ENCODE measurements around the gene CEBPZOS. TPM values are rescaled to one million over a fixed set of nuclear protein-coding genes. Genes with fewer than 3 reads are reported as not detected.
"Not testable (repeated sequence)": the region's sequence is repeated elsewhere in the genome, so short reads cannot be mapped to it uniquely, and the experiment has no call there.

Gene CEBPZOS
- total and polyA plus RNA-seq, 4 donors, result 24.9 to 138 (median 33.1) TPM

GRCh38 chr2:37188570-37188969 is 7.7 kb upstream of the CEBPZOS start, which contains the start of gene SULT6B1:
TSS of gene SULT6B1 (minus strand) at chr2:37188670. CDS start at chr2:37188640, 30 bp downstream.
- Histone ChIP-seq H3K4me3 (ENCODE audit: low read length in 2 of 2) (no peak within 1 kb of the TSS), H3K27me3 (ENCODE audit: control insufficient read depth in 1 of 2, insufficient read depth in 2 of 2, low read length in 1 of 2) (no peaks in the 10 kb centered on the region), H3K27ac (ENCODE audit: low read depth in 1 of 2, low read length in 2 of 2) (no peak within 1 kb of the TSS), H3K36me3 (ENCODE audit: control insufficient read depth in 1 of 2, insufficient read depth in 2 of 2, low read length in 1 of 2) (no peaks in the 10 kb centered on the region), H3K4me1 (ENCODE audit: control insufficient read depth in 1 of 2, insufficient read depth in 2 of 2, low read length in 2 of 2) (no peaks in the 10 kb centered on the region), H3K9me3 (ENCODE audit: control insufficient read depth, low read length) (no peaks in the 10 kb centered on the region)
- ATAC-seq (ENCODE audit: low FRiP score), result no peak
- no peak for DNase-seq
- WGBS, 2 donors, result 94 to 96% methylated on average over 2 of the region's 2 CpGs
- intact Hi-C loops (cut with DNase I), result no loop called here

GRCh38 chr2:37189452-37190153 is 6.7 kb upstream of the CEBPZOS start:
- 78 to 79% methylated on average over 6 of the region's 6 CpGs for WGBS, 2 donors
- no peak for DNase-seq

GRCh38 chr2:37190290-37190689 is 6.0 kb upstream of the CEBPZOS start:
- Histone ChIP-seq H3K36me3 (ENCODE audit: control insufficient read depth in 1 of 2, insufficient read depth in 2 of 2, low read length in 1 of 2) (no peaks in the 10 kb centered on the region), H3K27me3 (ENCODE audit: control insufficient read depth in 1 of 2, insufficient read depth in 2 of 2, low read length in 1 of 2) (no peaks in the 10 kb centered on the region), H3K4me3 (ENCODE audit: low read length in 2 of 2) (no peak overlapping the region), H3K27ac (ENCODE audit: low read depth in 1 of 2, low read length in 2 of 2) (no peak overlapping the region), H3K9me3 (ENCODE audit: control insufficient read depth, low read length) (no peaks in the 10 kb centered on the region), H3K4me1 (ENCODE audit: control insufficient read depth in 1 of 2, insufficient read depth in 2 of 2, low read length in 2 of 2) (no peaks in the 10 kb centered on the region)
- intact Hi-C loops (cut with DNase I), result no loop called here
- DNase-seq (no peak), ATAC-seq (ENCODE audit: low FRiP score) (no peak)
- WGBS, 2 donors, result 83 to 87% methylated on average over 4 of the region's 4 CpGs

More at GRCh38 chr2:37189452-37190153, 6.7 kb upstream of the CEBPZOS start:
- ATAC-seq (ENCODE audit: low FRiP score), result no peak
- H3K36me3 ChIP-seq (ENCODE audit: control insufficient read depth in 1 of 2, insufficient read depth in 2 of 2, low read length in 1 of 2), result no peaks in the 10 kb centered on the region
- intact Hi-C loops (cut with DNase I), result no loop called here
- H3K9me3 ChIP-seq (ENCODE audit: control insufficient read depth, low read length), result no peaks in the 10 kb centered on the region
- H3K27me3 ChIP-seq (ENCODE audit: control insufficient read depth in 1 of 2, insufficient read depth in 2 of 2, low read length in 1 of 2), result no peaks in the 10 kb centered on the region
- H3K4me3 ChIP-seq (ENCODE audit: low read length in 2 of 2), result no peak overlapping the region
- no peak overlapping the region for H3K27ac ChIP-seq (ENCODE audit: low read depth in 1 of 2, low read length in 2 of 2)
- H3K4me1 ChIP-seq (ENCODE audit: control insufficient read depth in 1 of 2, insufficient read depth in 2 of 2, low read length in 2 of 2), result no peaks in the 10 kb centered on the region

- no peak for DNase-seq
- 36 to 38% methylated on average over 4 of the region's 4 CpGs for WGBS, 2 donors
- Histone ChIP-seq H3K4me1 (ENCODE audit: control insufficient read depth in 1 of 2, insufficient read depth in 2 of 2, low read length in 2 of 2) (no peaks in the 10 kb centered on the region), H3K9me3 (ENCODE audit: control insufficient read depth, low read length) (no peaks in the 10 kb centered on the region), H3K36me3 (ENCODE audit: control insufficient read depth in 1 of 2, insufficient read depth in 2 of 2, low read length in 1 of 2) (no peaks in the 10 kb centered on the region), H3K27me3 (ENCODE audit: control insufficient read depth in 1 of 2, insufficient read depth in 2 of 2, low read length in 1 of 2) (no peaks in the 10 kb centered on the region), H3K4me3 (ENCODE audit: low read length in 2 of 2) (no peak overlapping the region), H3K27ac (ENCODE audit: low read depth in 1 of 2, low read length in 2 of 2) (no peak overlapping the region)
- ATAC-seq (ENCODE audit: low FRiP score), result no peak
- intact Hi-C loops (cut with DNase I), result no loop called here
Observed at GRCh38 chr2:37191253-37191652, 5.0 kb upstream of the CEBPZOS start.

GRCh38 chr2:37191747-37192146 is 4.5 kb upstream of the CEBPZOS start:
- no peaks in the 10 kb centered on the region for H3K9me3 ChIP-seq (ENCODE audit: control insufficient read depth, low read length)
- ATAC-seq (ENCODE audit: low FRiP score) (no peak), DNase-seq (no peak)
- no peaks in the 10 kb centered on the region for H3K27me3 ChIP-seq (ENCODE audit: control insufficient read depth in 1 of 2, insufficient read depth in 2 of 2, low read length in 1 of 2)
- H3K36me3 ChIP-seq (ENCODE audit: control insufficient read depth in 1 of 2, insufficient read depth in 2 of 2, low read length in 1 of 2), result no peaks in the 10 kb centered on the region
- intact Hi-C loops (cut with DNase I), result no loop called here
- no peak overlapping the region for H3K27ac ChIP-seq (ENCODE audit: low read depth in 1 of 2, low read length in 2 of 2)
- 75 to 78% methylated on average over 6 of the region's 6 CpGs for WGBS, 2 donors
- H3K4me1 ChIP-seq (ENCODE audit: control insufficient read depth in 1 of 2, insufficient read depth in 2 of 2, low read length in 2 of 2), result no peaks in the 10 kb centered on the region
- no peak overlapping the region for H3K4me3 ChIP-seq (ENCODE audit: low read length in 2 of 2)

GRCh38 chr2:37192551-37192950 is 3.7 kb upstream of the CEBPZOS start:
- no peak overlapping the region for H3K27ac ChIP-seq (ENCODE audit: low read depth in 1 of 2, low read length in 2 of 2)
- ATAC-seq (ENCODE audit: low FRiP score), result no peak
- WGBS, 2 donors, result 82 to 93% methylated on average over 1 of the region's 1 CpG
- intact Hi-C loops (cut with DNase I), result no loop called here
- H3K4me3 ChIP-seq (ENCODE audit: low read length in 2 of 2), result no peak overlapping the region
- no peaks in the 10 kb centered on the region for H3K4me1 ChIP-seq (ENCODE audit: control insufficient read depth in 1 of 2, insufficient read depth in 2 of 2, low read length in 2 of 2)
- DNase-seq, result no peak
- no peaks in the 10 kb centered on the region for H3K9me3 ChIP-seq (ENCODE audit: control insufficient read depth, low read length)
- no peaks in the 10 kb centered on the region for H3K36me3 ChIP-seq (ENCODE audit: control insufficient read depth in 1 of 2, insufficient read depth in 2 of 2, low read length in 1 of 2)
- H3K27me3 ChIP-seq (ENCODE audit: control insufficient read depth in 1 of 2, insufficient read depth in 2 of 2, low read length in 1 of 2), result no peaks in the 10 kb centered on the region

GRCh38 chr2:37195862-37196319 is 405 bp upstream of the CEBPZOS start:
- Histone ChIP-seq H3K4me3 (ENCODE audit: low read length in 2 of 2) (peak overlapping the region; percentile 62 to 74), H3K27ac (ENCODE audit: low read depth in 1 of 2, low read length in 2 of 2) (peak overlapping the region in 1 of 2 donors; percentile 83)
- H3K4me1 ChIP-seq (ENCODE audit: control insufficient read depth in 1 of 2, insufficient read depth in 2 of 2, low read length in 2 of 2); DNase-seq; intact Hi-C loops (cut with DNase I); ATAC-seq (ENCODE audit: low FRiP score); H3K27me3 ChIP-seq (ENCODE audit: control insufficient read depth in 1 of 2, insufficient read depth in 2 of 2, low read length in 1 of 2); H3K36me3 ChIP-seq (ENCODE audit: control insufficient read depth in 1 of 2, insufficient read depth in 2 of 2, low read length in 1 of 2); H3K9me3 ChIP-seq (ENCODE audit: control insufficient read depth, low read length): not testable (repeated sequence)
- WGBS, 2 donors, result 83 to 84% methylated on average over 20 of the region's 20 CpGs

GRCh38 chr2:37198681-37199065 is 2.4 kb downstream of the CEBPZOS start:
- H3K4me1 ChIP-seq (ENCODE audit: control insufficient read depth in 1 of 2, insufficient read depth in 2 of 2, low read length in 2 of 2), result no peaks in the 10 kb centered on the region
- H3K27ac ChIP-seq (ENCODE audit: low read depth in 1 of 2, low read length in 2 of 2), result no peak overlapping the region
- no peaks in the 10 kb centered on the region for H3K9me3 ChIP-seq (ENCODE audit: control insufficient read depth, low read length)
- no peak overlapping the region for H3K4me3 ChIP-seq (ENCODE audit: low read length in 2 of 2)
- peaks cover 0 to 1% of the 10 kb centered on the region in 2 donors for H3K36me3 ChIP-seq (ENCODE audit: control insufficient read depth in 1 of 2, insufficient read depth in 2 of 2, low read length in 1 of 2)
- 83 to 85% methylated on average over 8 of the region's 8 CpGs for WGBS, 2 donors
- no peaks in the 10 kb centered on the region for H3K27me3 ChIP-seq (ENCODE audit: control insufficient read depth in 1 of 2, insufficient read depth in 2 of 2, low read length in 1 of 2)
- intact Hi-C loops (cut with DNase I), result no loop called here
- DNase-seq, result no peak
- no peak for ATAC-seq (ENCODE audit: low FRiP score)

- intact Hi-C loops (cut with DNase I), result no loop called here
- Histone ChIP-seq H3K27me3 (ENCODE audit: control insufficient read depth in 1 of 2, insufficient read depth in 2 of 2, low read length in 1 of 2) (no peaks in the 10 kb centered on the region), H3K27ac (ENCODE audit: low read depth in 1 of 2, low read length in 2 of 2) (no peak overlapping the region), H3K4me1 (ENCODE audit: control insufficient read depth in 1 of 2, insufficient read depth in 2 of 2, low read length in 2 of 2) (no peaks in the 10 kb centered on the region), H3K36me3 (ENCODE audit: control insufficient read depth in 1 of 2, insufficient read depth in 2 of 2, low read length in 1 of 2) (peaks cover under 1 to 4% of the 10 kb centered on the region in 2 donors), H3K4me3 (ENCODE audit: low read length in 2 of 2) (no peak overlapping the region), H3K9me3 (ENCODE audit: control insufficient read depth, low read length) (peaks cover 2% of the 10 kb centered on the region)
- ATAC-seq (ENCODE audit: low FRiP score) (no peak), DNase-seq (no peak)
- 74 to 76% methylated on average over 1 of the region's 1 CpG for WGBS, 2 donors
Observed at GRCh38 chr2:37201208-37201607, 4.9 kb downstream of the CEBPZOS start.

Measured in aorta (tissue), 5 donors.